Measurements from ENCODE around the gene SDCBP2. TPM values are rescaled to one million over a fixed set of nuclear protein-coding genes. Genes with fewer than 3 reads are reported as not detected.
A peak's percentile ranks its signal among the peaks of the same experiment; 100 is the strongest.

SDCBP2 gene
- total and polyA plus RNA-seq, 2 of the 13 experiments (the other 11 are each of a cell fraction or from before 2014, with no cell fraction given), result 1.2 to 2.4 TPM

DNA sequence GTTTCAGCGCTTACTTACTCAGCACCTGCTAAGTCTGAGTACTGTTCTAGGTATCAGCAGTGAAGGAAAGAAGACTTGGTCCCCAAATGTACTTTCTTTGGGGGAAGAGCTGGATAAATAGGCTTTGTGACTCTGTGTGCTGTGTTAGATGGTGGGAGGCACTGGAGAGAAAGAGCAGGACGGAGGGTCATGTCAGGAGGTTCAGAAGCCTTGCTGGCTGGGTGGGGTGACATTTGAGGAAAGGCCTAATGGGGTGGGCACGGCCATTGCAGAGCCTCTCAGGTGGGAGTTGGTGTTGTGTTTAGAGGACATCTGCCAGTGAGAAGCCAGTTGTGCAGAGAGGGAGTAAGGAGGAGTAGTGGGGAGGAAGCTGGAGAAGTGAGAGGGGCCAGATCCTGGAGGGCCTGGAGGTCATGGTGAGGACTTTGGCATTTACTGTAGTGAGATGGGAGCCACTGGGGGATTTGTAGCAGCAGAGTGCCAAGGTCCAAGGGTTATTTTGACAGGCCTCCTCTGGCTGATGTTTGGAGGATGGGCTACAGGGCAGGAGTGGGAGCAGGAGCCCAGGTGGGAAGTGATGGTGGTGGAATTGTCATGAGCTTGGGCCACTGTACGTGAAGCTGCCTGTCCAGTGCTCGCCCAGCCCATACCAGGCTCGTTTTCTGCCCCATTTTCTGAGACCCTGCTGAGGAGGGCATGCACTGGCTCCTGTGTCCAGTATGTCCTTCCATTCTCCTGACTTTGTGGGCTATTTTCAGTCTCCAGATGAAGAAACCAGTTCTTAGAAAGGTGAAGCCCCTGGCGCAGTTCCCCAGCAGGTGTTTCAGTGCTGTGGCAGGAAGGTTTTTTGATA lies 886 bp downstream of the SDCBP2 start (continued):
- TF ChIP-seq, protein P1, sequence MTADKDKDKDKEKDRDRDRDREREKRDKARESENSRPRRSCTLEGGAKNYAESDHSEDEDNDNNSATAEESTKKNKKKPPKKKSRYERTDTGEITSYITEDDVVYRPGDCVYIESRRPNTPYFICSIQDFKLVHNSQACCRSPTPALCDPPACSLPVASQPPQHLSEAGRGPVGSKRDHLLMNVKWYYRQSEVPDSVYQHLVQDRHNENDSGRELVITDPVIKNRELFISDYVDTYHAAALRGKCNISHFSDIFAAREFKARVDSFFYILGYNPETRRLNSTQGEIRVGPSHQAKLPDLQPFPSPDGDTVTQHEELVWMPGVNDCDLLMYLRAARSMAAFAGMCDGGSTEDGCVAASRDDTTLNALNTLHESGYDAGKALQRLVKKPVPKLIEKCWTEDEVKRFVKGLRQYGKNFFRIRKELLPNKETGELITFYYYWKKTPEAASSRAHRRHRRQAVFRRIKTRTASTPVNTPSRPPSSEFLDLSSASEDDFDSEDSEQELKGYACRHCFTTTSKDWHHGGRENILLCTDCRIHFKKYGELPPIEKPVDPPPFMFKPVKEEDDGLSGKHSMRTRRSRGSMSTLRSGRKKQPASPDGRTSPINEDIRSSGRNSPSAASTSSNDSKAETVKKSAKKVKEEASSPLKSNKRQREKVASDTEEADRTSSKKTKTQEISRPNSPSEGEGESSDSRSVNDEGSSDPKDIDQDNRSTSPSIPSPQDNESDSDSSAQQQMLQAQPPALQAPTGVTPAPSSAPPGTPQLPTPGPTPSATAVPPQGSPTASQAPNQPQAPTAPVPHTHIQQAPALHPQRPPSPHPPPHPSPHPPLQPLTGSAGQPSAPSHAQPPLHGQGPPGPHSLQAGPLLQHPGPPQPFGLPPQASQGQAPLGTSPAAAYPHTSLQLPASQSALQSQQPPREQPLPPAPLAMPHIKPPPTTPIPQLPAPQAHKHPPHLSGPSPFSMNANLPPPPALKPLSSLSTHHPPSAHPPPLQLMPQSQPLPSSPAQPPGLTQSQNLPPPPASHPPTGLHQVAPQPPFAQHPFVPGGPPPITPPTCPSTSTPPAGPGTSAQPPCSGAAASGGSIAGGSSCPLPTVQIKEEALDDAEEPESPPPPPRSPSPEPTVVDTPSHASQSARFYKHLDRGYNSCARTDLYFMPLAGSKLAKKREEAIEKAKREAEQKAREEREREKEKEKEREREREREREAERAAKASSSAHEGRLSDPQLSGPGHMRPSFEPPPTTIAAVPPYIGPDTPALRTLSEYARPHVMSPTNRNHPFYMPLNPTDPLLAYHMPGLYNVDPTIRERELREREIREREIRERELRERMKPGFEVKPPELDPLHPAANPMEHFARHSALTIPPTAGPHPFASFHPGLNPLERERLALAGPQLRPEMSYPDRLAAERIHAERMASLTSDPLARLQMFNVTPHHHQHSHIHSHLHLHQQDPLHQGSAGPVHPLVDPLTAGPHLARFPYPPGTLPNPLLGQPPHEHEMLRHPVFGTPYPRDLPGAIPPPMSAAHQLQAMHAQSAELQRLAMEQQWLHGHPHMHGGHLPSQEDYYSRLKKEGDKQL (CRISPR knock-in tag; IDR thresholded peaks at IDR 0.05; ENCODE audit: low read depth), result no peak
- no peak for TF ChIP-seq IKZF4 (CRISPR knock-in tag; IDR thresholded peaks at IDR 0.05; ENCODE audit: borderline replicate concordance, low read depth, not compliant biosample characterization)
- 0 out of 2 replicates have a peak, but pooled peaks have one; percentile 52 for TF ChIP-seq ZSCAN29 (CRISPR knock-in tag; conservative IDR thresholded peaks at IDR 0.05)
- TF ChIP-seq ZNF350 (CRISPR knock-in tag; IDR thresholded peaks at IDR 0.05; ENCODE audit: borderline replicate concordance, low read depth), result no peak; the same call in 1 of the 2 replicates
- TF ChIP-seq, protein P2, sequence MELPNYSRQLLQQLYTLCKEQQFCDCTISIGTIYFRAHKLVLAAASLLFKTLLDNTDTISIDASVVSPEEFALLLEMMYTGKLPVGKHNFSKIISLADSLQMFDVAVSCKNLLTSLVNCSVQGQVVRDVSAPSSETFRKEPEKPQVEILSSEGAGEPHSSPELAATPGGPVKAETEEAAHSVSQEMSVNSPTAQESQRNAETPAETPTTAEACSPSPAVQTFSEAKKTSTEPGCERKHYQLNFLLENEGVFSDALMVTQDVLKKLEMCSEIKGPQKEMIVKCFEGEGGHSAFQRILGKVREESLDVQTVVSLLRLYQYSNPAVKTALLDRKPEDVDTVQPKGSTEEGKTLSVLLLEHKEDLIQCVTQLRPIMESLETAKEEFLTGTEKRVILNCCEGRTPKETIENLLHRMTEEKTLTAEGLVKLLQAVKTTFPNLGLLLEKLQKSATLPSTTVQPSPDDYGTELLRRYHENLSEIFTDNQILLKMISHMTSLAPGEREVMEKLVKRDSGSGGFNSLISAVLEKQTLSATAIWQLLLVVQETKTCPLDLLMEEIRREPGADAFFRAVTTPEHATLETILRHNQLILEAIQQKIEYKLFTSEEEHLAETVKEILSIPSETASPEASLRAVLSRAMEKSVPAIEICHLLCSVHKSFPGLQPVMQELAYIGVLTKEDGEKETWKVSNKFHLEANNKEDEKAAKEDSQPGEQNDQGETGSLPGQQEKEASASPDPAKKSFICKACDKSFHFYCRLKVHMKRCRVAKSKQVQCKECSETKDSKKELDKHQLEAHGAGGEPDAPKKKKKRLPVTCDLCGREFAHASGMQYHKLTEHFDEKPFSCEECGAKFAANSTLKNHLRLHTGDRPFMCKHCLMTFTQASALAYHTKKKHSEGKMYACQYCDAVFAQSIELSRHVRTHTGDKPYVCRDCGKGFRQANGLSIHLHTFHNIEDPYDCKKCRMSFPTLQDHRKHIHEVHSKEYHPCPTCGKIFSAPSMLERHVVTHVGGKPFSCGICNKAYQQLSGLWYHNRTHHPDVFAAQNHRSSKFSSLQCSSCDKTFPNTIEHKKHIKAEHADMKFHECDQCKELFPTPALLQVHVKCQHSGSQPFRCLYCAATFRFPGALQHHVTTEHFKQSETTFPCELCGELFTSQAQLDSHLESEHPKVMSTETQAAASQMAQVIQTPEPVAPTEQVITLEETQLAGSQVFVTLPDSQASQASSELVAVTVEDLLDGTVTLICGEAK (IDR thresholded peaks at IDR 0.05), result no peak
- TF ChIP-seq, protein P2 (CRISPR knock-in tag; IDR thresholded peaks at IDR 0.05), result peak; percentile 20; the same call in 1 of the 2 replicates
- TF ChIP-seq, protein P3, sequence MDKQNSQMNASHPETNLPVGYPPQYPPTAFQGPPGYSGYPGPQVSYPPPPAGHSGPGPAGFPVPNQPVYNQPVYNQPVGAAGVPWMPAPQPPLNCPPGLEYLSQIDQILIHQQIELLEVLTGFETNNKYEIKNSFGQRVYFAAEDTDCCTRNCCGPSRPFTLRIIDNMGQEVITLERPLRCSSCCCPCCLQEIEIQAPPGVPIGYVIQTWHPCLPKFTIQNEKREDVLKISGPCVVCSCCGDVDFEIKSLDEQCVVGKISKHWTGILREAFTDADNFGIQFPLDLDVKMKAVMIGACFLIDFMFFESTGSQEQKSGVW (CRISPR knock-in tag; IDR thresholded peaks at IDR 0.05; ENCODE audit: borderline replicate concordance), result no peak
- peak; percentile 72; the same call in 1 of the 2 replicates for TF ChIP-seq POGZ (CRISPR knock-in tag; IDR thresholded peaks at IDR 0.05)
- peak; percentile 62; the same call in 1 of the 2 replicates for TF ChIP-seq ZNF546 (CRISPR knock-in tag; conservative IDR thresholded peaks at IDR 0.05)
- TF ChIP-seq SRF (IDR thresholded peaks at IDR 0.05; ENCODE audit: low read depth, low read length), result peak; percentile 18; the same call in 1 of the 2 replicates
- TF ChIP-seq ESRRA (CRISPR knock-in tag; IDR thresholded peaks at IDR 0.05; ENCODE audit: low read depth), result peak; percentile 97
- TF ChIP-seq ZNF430 (CRISPR knock-in tag; IDR thresholded peaks at IDR 0.05), result peak; percentile 77; the same call in 1 of the 2 replicates
